NCI-H128 (cell line): Measurements from ENCODE around the gene COX7A1.
"Not testable (repeated sequence)": the region's sequence is repeated elsewhere in the genome, so short reads cannot be mapped to it uniquely, and the experiment has no call there.

ENCODE experiments used
- DNase-seq: peaks from one replicate; lab custom pipeline; 2025; ENCODE audit not compliant: unreplicated experiment; lab: John Stamatoyannopoulos, UW

COX7A1 gene

DNA sequence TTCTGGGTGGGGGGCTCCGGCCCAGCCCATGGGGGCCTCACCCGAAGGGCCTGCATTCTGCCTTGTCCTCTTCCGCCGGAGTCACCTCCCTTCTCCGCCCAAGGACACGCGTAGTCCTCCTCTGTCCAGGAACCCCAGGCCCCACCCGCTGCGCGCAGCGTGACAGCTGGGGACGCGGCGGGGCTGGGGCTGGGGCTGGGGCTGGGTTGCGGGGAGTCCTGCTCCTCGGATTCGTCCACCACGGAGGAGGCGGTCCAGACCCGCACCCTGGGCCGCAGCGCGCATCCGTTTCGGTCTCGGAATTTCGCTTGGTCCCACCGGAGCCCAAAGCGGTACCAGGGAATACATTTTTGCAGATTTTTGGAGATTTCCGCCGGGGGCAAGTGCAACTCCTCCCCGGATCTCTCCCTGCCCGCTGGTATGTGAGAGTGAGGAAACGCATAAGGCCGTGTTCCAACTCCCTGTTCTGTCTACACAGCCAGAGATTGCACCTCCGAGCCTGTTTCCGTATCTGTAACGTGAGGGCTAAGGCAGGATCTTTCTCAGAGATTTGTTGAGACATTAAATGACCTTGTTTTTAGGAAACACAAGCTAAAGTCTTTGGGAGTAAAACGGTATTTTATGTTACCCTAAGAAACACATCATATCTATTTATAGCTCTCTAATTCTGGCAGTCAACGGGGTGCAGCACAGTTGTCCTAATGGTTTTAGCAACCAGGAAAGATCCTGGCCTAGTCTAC is at the start of gene COX7A1:
TSS of gene COX7A1 (minus strand) at position 96 of the 740 bp plus-strand sequence. CDS start at position 56, 40 bp downstream.
- DNase-seq = no peak

DNA sequence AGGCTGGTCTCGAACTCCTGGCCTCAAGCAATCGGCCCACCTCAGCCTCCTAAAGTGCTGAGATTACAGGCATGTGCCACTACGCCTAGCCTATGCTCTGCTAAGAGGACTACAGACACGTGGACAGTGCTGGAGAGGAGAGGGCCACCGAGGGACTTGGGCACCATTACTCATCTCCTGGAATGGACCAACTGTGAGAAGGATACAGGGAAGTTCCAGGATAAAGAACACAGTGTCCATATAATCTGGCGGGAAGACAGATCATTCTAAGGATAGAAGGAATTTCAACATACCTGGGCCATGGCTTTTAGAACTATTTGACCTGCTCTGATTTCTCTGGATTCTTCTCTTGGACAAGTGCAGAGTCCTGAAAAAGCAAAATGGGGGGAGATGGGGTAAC is 49.4 kb upstream of the COX7A1 start:
- DNase-seq = no peak

DNA sequence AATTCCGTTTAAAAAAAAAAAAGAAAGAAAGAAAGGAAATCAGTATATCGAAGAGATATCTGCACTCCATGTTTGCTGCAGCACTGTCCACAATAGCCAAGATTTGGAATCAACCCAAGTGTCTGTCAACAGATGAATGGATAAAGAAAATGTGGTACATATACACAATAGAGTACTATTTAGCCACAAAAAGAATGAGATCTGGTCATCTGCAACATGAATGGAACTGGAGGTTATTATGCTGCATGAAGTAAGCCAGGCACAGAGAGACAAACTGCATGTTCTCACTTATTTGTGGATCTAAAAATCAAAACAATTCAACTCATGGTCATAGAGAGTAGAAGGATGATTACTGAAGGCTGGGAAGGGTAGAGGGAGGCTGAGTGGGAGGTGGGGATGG is 45.9 kb upstream of the COX7A1 start:
- DNase-seq = no peak

DNA sequence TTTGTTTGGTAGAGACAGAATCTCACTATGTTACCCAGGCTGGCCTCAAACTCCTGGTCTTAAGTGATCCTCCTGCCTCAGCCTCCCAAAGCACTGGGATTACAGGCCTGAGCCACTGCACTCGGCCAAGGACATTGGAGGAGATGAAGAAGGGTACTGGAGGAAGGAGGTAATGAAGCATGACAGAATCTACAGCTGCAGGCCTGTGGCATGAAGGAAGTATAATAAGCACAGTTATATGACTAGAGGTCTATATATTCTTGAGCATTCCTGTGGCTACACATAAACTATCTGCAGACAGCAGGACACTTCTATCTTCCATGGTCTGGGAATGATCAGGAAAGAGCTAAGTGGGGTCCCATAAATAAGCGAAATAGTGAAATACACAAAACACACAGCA is 44.0 kb upstream of the COX7A1 start:
- DNase-seq = no peak

DNA sequence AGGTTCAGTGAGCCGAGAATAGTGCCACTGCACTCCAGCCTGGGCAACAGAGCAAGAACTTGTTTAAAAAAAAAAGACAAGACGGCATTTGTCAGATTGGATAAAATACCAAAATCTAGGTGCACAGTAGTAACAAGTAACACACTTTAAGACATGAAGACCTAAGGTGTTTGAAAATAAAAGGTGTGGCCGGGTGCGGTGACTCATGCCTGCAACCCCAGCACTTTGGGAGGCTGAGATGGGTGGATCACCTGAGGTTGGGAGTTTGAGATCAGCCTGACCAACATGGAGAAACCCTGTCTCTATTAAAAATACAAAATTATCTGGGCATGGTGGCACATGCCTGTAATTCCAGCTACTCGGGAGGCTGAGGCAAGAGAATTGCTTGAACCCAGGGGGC is 34.5 kb upstream of the COX7A1 start:
- DNase-seq = not testable (repeated sequence)

DNA sequence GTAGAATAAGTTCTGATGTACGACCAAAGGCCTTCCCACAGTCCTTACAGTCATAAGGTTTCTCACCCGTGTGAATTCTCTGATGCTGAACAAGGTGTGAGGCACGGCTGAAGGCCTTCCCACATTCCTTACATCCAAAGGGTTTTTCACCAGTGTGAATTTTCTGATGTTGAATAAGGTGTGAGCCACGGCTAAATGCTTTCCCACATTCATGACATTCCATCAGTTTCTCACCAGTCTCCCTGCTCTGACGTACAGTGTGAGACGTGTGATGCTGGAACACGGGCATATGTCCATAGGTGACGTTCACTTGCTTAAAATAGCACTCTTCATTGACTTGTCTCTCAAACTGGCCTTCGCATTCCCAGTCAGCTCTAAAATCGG is 31.0 kb upstream of the COX7A1 start:
- no peak for DNase-seq

DNA sequence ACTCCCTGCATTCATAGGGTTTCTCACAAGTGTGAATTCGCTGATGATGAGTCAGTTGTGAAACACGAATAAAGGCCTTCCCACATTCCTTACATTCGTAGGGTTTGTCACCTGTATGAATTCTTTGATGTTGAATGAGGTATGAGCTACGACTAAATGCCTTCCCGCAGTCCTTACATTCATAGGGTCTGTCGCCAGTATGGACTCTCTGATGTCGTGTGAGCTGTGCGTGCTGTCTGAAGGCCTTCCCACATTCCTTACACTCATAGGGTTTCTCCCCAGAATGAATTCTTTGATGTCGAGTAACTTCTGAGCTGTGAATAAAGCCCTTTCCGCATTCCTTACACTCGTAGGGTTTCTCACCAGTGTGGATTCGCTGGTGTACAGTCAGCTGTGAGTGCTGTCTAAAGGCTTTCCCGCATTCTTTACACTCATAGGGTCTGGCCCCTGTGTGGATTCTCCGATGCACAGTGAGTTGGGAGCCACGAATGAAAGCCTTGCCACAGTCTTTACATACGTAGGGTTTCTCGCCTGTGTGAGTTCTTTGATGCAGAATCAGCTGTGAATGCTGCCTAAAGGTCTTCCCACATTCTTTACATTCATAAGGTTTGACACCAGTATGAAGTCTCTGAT is 30.5 kb upstream of the COX7A1 start:
- DNase-seq = no peak

DNA sequence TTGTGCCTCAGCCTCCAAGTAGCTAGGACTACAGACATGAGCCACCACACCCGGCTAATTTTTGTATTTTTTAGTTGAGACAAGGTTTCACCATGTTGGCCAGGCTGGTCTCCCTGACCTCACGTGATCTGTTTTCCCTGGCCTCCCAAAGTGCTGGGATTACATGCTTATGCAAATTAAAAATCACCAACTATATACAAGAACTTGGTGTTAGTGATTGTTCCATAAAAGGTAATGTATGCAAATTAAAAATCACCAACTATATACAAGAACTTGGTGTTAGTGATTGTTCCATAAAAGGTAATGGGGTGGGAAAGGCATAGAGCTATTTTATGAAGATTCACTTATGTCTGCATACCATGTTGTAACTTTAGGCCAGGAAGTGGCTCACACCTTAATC is 26.8 kb upstream of the COX7A1 start:
- not testable (repeated sequence) for DNase-seq

DNA sequence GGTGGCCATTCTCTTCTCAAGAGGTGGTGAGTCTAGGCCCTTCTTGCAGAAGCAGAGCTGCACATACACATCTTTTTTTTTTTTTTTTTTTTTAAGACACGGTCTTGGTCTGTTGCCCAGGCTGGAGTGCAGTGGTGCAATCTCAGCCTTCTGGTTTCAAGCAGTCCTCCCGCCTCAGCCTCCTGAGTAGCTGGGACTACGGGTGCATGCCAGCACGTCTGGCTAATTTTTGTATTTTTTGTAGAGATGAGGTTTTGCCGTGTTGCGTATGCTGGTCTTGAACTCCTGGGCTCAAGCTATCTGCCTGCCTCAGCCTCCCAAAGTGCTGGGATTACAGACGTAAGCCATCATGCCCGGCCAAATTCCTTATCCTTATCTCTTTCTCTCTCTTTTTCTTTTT is 21.6 kb upstream of the COX7A1 start:
- DNase-seq = not testable (repeated sequence)

DNA sequence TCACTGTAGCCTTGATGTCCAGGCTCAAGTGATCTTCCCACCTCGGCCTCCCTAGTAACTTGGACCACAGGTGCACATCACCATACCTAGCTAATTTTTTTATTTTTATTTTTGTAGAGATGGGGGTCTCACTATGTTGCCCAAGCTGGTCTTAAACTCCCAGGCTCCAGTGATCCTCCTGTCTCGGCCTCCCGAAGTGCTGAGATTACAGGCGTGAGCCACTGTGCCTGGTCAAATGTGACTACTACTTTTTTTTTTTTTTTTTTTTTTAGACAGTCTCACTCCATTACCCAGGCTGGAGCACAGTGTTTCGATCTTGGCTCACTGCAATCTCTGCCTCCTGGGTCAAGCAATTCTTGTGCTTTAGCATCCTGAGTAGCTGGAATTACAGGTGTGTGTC is 20.6 kb upstream of the COX7A1 start:
- no peak for DNase-seq

DNA sequence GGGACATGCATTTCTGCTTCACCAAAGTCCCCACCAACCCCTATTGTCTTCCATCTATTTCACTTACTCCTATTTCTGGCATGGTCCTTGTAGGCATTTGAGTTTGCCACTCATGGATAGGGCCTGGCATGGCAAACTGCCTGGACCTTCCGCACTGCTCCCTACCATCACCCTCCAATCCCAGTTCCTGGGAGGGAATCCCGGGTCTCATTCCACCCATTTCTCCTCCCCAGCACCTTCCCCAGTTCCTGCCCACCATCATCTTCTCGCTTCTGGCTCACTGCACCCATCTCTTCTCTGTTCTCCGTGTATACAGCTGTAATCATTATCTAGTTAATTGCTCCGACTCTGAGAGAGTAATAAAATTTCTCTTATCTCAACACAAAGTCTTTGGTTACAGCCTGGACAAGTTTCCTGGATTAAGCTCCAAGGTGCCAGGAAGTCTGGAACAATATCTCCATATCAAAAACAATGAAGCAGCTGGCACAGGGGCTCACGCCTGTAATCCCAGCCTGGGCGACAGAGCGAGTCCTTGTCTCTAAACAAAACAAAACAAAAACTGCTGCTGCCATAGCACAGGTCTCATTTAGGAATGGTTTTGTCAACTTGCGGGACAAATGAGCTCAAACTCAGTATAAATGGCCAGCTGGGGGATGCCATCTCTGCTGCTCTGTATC is 17.0 kb upstream of the COX7A1 start:
- no peak for DNase-seq

DNA sequence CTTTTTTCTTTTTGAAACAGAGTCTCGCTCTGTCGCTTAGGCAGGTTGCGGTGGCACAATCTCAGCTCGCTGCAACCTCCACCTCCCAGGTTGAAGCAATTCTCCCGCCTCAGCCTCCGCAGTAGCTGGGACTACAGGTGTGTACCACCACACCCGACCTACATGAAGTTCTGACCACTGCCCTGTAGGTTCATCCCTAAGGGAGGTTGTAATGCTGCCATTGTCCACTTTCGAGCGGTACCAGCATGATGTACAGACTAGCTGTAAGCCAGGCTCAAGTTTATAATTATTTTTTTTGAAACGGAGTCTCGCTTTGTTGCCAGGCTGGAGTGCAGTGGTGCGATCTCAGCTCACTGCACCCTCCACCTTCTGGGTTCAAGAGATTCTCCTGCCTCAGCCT is 11.6 kb upstream of the COX7A1 start:
- no peak for DNase-seq

DNA sequence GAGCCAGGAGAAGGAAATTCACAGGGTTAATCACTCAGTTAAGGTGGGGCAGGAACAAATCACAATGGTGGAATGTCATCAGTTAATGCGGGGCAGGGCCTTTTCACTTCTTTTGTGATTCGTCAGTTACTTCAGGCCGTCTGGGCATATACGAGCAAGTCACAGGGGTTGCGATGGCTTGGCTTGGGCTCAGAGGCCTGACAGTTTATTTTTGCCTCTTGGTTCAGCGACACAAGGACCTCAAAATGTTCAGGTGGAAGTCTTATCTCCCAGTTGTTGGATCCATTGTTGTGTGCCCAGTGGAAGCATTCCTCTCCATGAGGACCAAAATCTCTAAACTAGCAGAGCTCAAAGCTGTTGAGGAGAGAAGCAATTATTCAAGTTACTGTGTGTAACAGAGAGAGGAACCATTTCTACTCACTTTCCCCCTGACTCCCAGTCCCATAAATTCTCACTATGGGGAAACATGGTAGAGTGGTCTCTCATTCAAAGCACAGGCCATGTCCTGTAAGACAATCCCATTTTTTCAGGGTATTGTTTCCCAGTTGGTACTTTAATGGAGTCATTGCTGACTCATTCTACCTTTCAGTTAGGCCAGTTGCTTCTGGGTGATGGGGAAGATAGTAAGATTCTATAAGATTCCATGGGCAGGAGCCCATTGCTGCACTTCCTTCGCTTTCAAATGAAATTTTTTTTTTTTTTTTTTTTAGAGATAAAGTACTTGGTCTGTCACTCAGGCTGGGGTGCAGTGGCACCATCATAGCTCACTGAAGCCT is 8.8 kb upstream of the COX7A1 start:
- DNase-seq = no peak

DNA sequence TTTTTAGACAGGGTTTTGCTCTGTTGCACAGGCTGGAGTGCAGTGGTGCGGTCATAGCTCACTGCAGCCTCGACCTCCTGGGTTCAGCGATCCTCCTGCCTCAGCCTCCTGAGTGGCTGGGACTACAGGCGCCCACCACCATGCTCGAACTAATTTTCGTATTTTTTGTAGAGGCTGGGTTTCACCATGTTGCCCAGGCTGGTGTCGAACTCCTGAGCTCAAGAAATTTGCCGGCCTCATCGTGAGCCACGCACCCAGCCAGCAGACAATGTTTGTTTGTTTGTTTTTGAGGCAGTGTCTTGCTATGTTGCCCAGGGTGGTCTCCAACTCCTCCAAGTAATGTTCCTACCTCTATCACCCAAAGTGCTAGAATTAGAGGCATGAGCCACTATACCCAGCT is 879 bp upstream of the COX7A1 start:
- DNase-seq = no peak

DNA sequence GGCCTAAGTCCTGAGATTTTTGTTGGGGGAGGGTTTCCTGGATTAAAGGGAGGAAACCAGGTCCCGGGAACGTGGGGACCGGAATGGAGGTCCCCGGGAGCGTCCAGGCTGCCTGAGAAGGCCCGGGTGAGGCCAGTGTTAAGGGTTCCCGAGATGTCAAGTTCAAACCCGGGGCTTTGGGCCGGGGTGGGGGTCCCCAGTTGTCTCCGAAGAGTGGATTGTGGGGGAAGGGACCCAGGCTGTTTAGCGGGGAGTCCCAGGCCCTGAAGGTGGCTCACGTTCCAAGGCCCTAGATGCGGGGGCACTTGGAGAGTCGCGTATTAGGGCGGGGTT is 262 bp downstream of the COX7A1 start:
- DNase-seq = no peak

DNA sequence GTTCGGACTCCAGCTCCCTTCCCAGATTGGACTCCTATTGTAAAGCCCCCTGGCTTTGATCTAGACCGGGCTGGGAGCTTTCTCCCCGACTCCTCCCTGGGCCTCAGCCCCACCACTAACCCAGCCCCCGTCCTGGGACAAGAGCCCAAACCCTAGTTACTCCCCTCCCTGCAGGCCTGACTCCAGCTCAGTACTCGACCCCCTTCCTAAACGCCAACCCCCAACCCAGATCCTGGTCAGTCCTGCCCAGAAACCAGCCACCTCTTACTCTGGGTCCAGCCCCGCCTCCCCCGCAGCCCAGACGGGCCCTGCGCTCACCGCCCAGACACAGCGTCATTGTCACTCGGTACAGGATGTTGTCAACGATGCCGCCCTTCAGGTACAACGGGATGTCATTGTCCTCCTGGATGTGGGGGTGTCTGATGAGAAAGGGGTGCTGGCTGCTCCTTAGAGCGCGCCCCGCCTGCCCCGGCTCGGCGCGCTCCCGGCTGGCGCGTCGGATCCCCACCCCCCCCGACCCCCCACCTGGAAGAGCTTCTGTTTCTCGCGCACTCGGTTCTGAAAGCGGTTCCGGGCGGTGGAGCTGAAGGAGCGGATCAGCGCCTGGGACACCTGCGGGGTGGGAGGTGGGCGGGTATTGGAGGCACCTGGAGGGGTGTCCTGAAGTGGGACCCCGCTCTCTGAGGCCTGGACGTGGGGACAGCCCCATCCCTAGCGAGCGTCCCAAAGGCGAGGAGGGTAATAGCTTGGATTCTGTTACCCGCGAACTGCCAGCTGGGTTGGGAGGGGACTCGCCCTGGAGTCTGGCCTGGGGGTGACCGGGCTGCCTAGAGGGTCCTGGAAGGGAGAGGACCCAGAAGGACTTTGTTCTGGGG is 866 bp downstream of the COX7A1 start:
- DNase-seq = no peak

DNA sequence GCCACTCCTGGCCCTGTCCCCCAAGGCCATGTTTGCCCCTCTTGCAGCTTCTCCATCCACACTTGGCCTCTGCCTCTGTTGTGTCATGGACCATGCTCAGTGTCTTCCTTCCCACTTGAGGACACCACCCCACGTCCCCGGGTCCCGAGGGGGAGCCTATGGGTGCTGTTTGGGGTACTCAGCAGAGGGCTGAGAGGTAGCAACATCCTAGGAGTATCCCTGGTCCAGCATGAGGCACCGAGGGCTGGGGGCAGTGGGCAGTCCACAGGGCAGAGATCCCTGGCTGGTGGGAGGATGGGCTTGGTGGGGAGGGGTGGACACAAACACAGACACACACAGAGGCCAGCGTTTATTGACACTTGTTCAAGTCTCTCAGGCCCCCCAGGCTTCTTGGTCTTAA is 1.7 kb downstream of the COX7A1 start:
- DNase-seq = no peak

DNA sequence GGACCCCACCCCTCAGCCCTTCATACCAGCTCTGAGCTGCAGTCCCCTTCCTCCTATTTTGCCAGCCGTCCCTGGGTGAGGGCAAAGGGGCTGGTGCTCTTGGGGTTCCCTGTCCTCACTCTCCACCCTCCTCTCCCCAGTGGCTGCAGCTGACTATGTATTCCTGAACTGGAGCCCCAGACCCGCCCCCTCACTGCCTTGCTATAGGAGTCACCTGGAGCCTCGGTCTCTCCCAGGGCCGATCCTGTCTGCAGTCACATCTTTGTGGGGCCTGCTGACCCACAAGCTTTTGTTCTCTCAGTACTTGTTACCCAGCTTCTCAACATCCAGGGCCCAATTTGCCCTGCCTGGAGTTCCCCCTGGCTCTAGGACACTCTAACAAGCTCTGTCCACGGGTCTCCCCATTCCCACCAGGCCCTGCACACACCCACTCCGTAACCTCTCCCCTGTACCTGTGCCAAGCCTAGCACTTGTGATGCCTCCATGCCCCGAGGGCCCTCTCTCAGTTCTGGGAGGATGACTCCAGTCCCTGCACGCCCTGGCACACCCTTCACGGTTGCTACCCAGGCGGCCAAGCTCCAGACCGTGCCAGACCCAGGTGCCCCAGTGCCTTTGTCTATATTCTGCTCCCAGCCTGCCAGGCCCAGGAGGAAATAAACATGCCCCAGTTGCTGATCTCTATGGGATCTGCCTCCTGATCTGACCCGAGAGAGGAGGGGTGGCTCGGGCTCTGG is 2.4 kb downstream of the COX7A1 start:
- DNase-seq = no peak

DNA sequence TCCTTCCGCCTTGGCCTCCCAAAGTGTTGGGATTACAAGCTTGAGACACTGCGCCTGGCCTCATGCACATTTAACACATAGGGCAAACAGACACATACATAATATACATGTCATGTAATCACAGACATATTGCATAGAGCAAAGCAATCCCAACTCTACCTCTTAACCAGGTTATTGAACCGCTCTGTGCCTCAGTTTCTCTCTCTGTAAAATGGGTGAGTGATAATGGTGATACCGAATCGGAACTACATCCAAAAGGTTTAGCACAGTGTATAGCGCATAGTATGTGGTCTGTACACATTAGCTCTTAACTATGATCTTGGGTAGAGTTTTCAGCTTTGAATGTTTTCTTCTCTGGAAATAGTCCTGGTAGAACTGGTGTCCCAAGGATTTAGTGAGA is 7.6 kb downstream of the COX7A1 start:
- DNase-seq = no peak

DNA sequence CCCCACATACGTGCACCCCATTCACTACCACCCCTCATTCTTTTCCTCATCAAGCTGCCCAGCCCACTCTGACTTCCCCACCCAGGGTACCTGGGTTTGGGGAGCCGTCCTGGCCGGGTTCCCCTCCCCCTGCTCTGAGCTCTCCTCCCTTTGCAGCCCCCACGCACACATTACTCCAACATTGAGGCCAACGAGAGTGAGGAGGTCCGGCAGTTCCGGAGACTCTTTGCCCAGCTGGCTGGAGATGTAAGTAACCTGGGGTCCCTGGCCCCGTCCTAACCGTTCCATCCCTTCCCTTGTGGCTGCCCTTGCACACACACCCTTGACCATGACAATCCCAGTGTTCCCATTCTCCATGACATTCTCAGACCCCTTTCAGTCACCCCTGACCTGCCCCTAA is 9.8 kb downstream of the COX7A1 start:
- no peak for DNase-seq
